Mucosa of stomach (tissue), 1 donor: Measurements from ENCODE around the gene CNNM1.

Experiments
- H3K27me3 ChIP-seq: one replicate; pipeline ENCODE4 v1.7.0; 2013; ENCODE audit warnings: mild to moderate bottlenecking, low read length; ENCODE audit not compliant: control insufficient read depth, insufficient read depth
- H3K36me3 ChIP-seq: one replicate; pipeline ENCODE4 v1.7.0; 2013; ENCODE audit warnings: low read length; ENCODE audit not compliant: control insufficient read depth, insufficient read depth
- H3K4me1 ChIP-seq: one replicate; pipeline ENCODE4 v1.7.0; 2013; ENCODE audit warnings: mild to moderate bottlenecking, low read length; ENCODE audit not compliant: control insufficient read depth, insufficient read depth
- H3K4me3 ChIP-seq: one replicate; pipeline ENCODE4 v1.7.0; 2013; ENCODE audit warnings: low read length
- H3K9ac ChIP-seq: one replicate; pipeline ENCODE4 v1.7.0; 2013; ENCODE audit warnings: mild to moderate bottlenecking, low read length, moderate library complexity
- H3K9me3 ChIP-seq: one replicate; pipeline ENCODE4 v1.7.0; 2013; ENCODE audit warnings: mild to moderate bottlenecking, low read length, moderate library complexity; ENCODE audit not compliant: control insufficient read depth
- donor health status: Pancreatic carcinoma.

CNNM1 gene

DNA sequence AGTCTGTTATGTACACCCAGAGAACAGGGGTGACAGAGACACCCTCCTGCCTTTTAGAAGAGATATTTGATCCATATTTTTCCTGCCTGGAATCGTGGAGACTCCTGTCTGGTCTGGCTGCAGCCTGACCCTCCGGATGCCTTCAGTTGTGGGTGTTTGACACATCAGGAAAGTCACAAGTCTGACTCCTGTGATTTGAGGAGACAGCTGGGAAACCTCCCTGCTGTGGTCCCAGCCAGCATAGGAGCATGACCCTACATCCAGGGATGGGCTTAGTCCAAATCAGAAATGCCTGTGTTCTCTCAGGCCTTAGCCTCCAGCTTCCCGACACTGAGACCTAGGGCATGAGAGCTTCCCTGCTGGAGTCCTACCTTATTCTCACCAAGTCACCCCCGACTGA lies 57.9 kb downstream of the CNNM1 start:
- no peaks in the 10 kb centered on the region for H3K27me3 ChIP-seq
- peaks cover 7% of the 10 kb centered on the region for H3K4me1 ChIP-seq
- no peak overlapping the region for H3K9ac ChIP-seq
- H3K9me3 ChIP-seq: no peaks in the 10 kb centered on the region
- H3K36me3 ChIP-seq: no peaks in the 10 kb centered on the region
- no peak overlapping the region for H3K4me3 ChIP-seq

- no peaks in the 10 kb centered on the region for H3K27me3 ChIP-seq
Observed at GRCh38 chr10:99387541-99387940, 58.4 kb downstream of the CNNM1 start.

GRCh38 chr10:99389729-99390480 lies 60.7 kb downstream of the CNNM1 start:
- no peaks in the 10 kb centered on the region for H3K9me3 ChIP-seq
- H3K9ac ChIP-seq: no peak overlapping the region
- H3K27me3 ChIP-seq: no peaks in the 10 kb centered on the region
- H3K36me3 ChIP-seq: no peaks in the 10 kb centered on the region
- peaks cover 7% of the 10 kb centered on the region for H3K4me1 ChIP-seq
- H3K4me3 ChIP-seq: no peak overlapping the region

More at GRCh38 chr10:99387541-99387940, 58.4 kb downstream of the CNNM1 start:
- H3K4me3 ChIP-seq: no peak overlapping the region
- H3K4me1 ChIP-seq: peaks cover 7% of the 10 kb centered on the region
- no peaks in the 10 kb centered on the region for H3K36me3 ChIP-seq
- H3K9ac ChIP-seq: no peak overlapping the region
- no peaks in the 10 kb centered on the region for H3K9me3 ChIP-seq

GRCh38 chr10:99391346-99391745 lies 62.2 kb downstream of the CNNM1 start:
- H3K4me3 ChIP-seq: no peak overlapping the region
- H3K9me3 ChIP-seq: no peaks in the 10 kb centered on the region
- no peak overlapping the region for H3K9ac ChIP-seq
- no peaks in the 10 kb centered on the region for H3K27me3 ChIP-seq
- H3K4me1 ChIP-seq: peaks cover 20% of the 10 kb centered on the region
- H3K36me3 ChIP-seq: no peaks in the 10 kb centered on the region

- Histone ChIP-seq H3K9me3 (no peaks in the 10 kb centered on the region), H3K27me3 (no peaks in the 10 kb centered on the region), H3K9ac (no peak overlapping the region), H3K36me3 (no peaks in the 10 kb centered on the region), H3K4me3 (no peak overlapping the region), H3K4me1 (peaks cover 22% of the 10 kb centered on the region)
Observed at GRCh38 chr10:99393036-99393435, 63.9 kb downstream of the CNNM1 start.

DNA sequence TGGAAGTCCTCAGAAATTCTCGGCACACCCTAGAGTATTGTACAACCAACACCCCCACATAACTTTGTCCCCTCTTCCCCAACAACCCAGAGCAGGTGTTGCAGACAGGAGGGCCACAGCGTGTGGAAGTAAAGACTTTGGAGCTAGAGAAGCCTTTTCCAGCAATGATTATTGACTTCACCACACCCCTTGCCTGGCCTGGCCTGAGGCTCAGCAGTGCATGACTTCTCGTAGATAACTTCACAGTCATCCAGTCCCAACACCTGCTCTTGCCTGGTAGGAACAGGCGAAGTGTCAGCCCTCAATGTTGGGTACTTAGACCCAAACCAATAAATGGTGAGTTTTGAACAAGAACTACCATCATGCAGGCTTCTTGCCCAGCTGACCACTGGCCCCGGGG lies 64.5 kb downstream of the CNNM1 start:
- H3K36me3 ChIP-seq: peaks cover 2% of the 10 kb centered on the region
- H3K4me1 ChIP-seq: peaks cover 22% of the 10 kb centered on the region
- no peaks in the 10 kb centered on the region for H3K9me3 ChIP-seq

DNA sequence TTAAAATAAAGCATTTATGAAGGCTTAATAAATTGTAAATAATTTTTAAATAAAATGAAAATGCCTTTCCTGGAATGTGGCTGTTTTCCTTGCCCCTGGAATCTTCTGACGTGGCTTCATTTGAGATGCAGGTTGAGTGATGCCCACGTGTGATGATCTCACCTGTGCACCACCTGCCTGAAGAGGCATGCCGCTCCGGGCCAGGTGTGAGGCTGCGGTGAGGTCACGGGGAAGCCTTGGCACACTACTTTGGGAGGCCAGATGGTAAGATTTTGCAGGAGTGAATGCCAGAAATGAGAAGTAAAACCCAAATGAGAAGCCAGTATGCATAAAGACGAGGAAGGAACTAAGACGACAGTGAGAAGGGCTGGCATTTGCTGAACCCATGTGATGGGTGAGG lies 65.1 kb downstream of the CNNM1 start:
- H3K36me3 ChIP-seq: peaks cover 8% of the 10 kb centered on the region
- no peaks in the 10 kb centered on the region for H3K27me3 ChIP-seq
- peaks cover 22% of the 10 kb centered on the region for H3K4me1 ChIP-seq
- H3K9me3 ChIP-seq: no peaks in the 10 kb centered on the region
- H3K9ac ChIP-seq: no peak overlapping the region
- no peak overlapping the region for H3K4me3 ChIP-seq

More for the DNA sequence above, 64.5 kb downstream of the CNNM1 start:
- Histone ChIP-seq H3K4me3 (no peak overlapping the region), H3K27me3 (no peaks in the 10 kb centered on the region), H3K9ac (no peak overlapping the region)

GRCh38 chr10:99394761-99395386 lies 65.7 kb downstream of the CNNM1 start:
- Histone ChIP-seq H3K4me3 (no peak overlapping the region), H3K36me3 (peaks cover 9% of the 10 kb centered on the region), H3K9ac (no peak overlapping the region), H3K4me1 (peaks cover 18% of the 10 kb centered on the region), H3K27me3 (no peaks in the 10 kb centered on the region), H3K9me3 (no peaks in the 10 kb centered on the region)

DNA sequence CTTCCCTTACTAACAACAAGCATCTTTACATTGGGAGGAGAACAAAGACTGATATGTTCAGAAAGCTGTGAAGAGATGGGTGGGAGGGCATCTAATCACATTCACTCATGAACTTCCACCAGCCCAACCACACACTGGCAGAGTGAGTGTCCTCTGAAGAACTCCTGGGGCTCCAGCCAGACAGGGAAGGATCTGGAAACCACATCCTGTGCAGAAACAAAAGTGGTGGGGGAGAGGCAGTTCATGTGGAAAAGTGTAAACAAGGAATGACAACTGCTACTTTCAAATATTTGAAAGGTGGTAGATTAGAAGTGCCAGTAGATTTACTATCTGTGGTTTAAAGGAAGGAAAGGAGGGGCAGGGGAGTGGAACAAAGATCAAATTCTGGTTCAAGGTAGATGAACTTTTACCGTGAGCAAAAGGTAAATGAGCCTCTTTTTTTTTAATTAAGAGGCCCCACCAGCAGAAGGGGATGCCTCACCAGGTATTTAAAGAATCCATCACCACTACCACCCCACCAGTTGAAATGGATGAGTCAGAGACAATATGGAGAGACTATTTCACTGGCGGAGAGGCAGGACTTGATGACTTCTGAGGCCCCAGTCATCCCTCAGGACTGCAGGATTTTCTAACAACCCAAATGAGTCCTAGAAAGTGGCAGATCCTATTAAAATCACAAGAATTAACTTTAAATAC lies 66.7 kb downstream of the CNNM1 start:
- no peaks in the 10 kb centered on the region for H3K27me3 ChIP-seq
- H3K4me1 ChIP-seq: peaks cover 16% of the 10 kb centered on the region
- no peak overlapping the region for H3K9ac ChIP-seq
- H3K36me3 ChIP-seq: peaks cover 9% of the 10 kb centered on the region
- no peaks in the 10 kb centered on the region for H3K9me3 ChIP-seq
- H3K4me3 ChIP-seq: no peak overlapping the region

DNA sequence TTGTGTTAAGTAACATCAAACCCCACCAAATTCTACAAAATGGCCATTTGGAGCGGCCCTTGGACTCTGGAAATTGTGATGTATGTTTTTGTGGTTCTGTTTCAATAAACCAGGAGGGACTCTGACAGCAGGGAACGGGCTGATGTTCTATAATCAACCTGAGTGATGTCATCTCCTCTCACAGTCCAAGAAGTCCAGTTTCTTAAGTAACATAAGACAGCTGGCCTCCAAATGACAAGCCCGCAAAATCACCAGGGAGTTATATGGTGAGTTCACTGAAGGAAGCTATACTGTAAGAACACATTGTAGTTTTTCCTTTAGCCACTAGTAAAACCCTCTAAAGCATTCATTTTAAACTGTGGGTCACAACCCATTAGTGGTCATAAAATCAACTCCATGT lies 67.3 kb downstream of the CNNM1 start:
- H3K36me3 ChIP-seq: peaks cover 9% of the 10 kb centered on the region
- H3K27me3 ChIP-seq: no peaks in the 10 kb centered on the region
- no peak overlapping the region for H3K4me3 ChIP-seq
- H3K9ac ChIP-seq: no peak overlapping the region
- no peaks in the 10 kb centered on the region for H3K9me3 ChIP-seq
- peaks cover 16% of the 10 kb centered on the region for H3K4me1 ChIP-seq

DNA sequence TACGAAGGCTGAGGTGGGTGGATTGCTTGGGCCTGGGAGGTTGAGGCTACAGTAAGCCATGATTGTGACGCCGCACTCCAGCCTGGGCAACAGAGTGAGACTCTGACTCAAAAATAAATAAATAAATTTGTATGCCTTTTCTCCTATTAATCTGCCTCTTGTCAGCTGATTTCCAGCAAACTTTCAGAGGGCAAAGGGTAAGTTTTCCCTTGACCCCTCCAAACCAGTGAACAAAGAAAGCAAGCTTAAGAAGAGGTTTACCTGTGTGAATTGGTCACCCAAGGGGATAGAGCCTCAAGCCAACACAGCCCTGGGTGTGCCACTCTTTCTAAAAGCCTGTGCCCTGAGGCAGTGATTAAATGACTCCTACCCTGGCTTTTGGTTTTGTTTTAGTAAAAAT lies 70.5 kb downstream of the CNNM1 start:
- Histone ChIP-seq H3K4me3 (no peak overlapping the region), H3K36me3 (peaks cover 9% of the 10 kb centered on the region), H3K4me1 (peaks cover 16% of the 10 kb centered on the region)

DNA sequence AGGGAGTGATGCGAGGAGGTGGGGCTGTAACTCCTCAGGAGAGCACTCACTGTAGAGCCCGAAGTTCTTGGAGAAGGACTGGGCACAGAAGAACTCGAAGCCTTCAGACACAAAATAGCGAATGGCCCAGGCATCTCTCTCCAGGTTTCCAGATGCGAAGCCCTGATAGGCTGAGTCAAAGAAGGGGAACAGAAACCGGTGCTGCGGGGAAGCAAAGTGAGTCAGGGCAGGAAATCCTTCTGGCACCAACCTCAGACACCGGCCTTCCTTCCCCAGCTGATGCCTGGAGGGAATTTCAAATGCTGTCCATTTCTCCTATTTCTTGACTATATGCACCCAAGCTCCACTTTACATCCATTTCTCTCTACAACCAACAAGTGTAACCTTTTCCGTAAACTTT lies 74.5 kb downstream of the CNNM1 start:
- Histone ChIP-seq H3K9ac (no peak overlapping the region), H3K36me3 (peaks cover 12% of the 10 kb centered on the region), H3K4me3 (no peak overlapping the region), H3K27me3 (no peaks in the 10 kb centered on the region), H3K9me3 (no peaks in the 10 kb centered on the region), H3K4me1 (no peaks in the 10 kb centered on the region)

More for the DNA sequence above, 70.5 kb downstream of the CNNM1 start:
- H3K9me3 ChIP-seq: no peaks in the 10 kb centered on the region
- H3K27me3 ChIP-seq: no peaks in the 10 kb centered on the region
- H3K9ac ChIP-seq: no peak overlapping the region
